ENCODE results near the gene CTSE.

DNA sequence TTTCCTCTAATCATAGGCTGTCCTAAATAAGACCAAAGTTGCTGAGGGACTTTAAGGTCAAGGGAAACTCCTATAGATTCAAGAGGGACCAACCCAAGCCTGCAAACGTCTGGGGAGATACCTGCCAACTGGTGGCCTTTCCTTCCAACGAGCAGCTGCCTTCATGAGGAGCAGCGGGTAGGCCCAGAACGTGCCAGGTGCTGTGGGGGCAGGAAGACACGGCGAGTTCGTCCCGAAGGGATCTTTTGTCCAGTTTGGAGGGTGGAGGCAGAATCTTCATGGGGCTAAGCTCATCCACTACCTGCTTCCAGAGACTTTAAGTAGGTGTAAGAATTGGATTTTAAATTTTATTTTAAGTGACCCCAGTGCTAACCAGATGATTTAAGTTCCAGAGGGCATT lies 54.5 kb downstream of the CTSE start:
- no peak for TF ChIP-seq POLR2A (IDR thresholded peaks at IDR 0.05; ENCODE audit: low read depth, low read length)
- TF ChIP-seq TAF1 (IDR thresholded peaks at IDR 0.05; ENCODE audit: borderline replicate concordance, low read depth, low read length), result no peak
- no peak for TF ChIP-seq POLR2AphosphoS5 (IDR thresholded peaks at IDR 0.05; ENCODE audit: low read depth, low read length)
